A549 (cell line): ENCODE data around the gene IL17RC. TPM values are rescaled to one million over a fixed set of nuclear protein-coding genes. Genes with fewer than 3 reads are reported as not detected.

Source experiments
- ATAC-seq, 2 experiments: fragments of 200-7000 bp in 1 of 2; fragments of >200 bp in 1 of 2; cut with Nextera tagmentation in 1 of 2; cut with Tn5 transposase in 1 of 2; 3 replicates each; pipeline versions ENCODE4 v1.8.0 to v1.9.1; 2018 to 2020; ENCODE audit warnings: mild to moderate bottlenecking in 1 of 2, moderate library complexity in 1 of 2
- CTCF ChIA-PET: fragments of 300-600 bp; sonication (Branson Sonifier 250); formaldehyde crosslinking; extraction: SDS; loops from one replicate; lab custom pipeline; 2021; ENCODE audit warnings: antibody characterized with exemption, inconsistent platforms; lab: Yijun Ruan, JAX
- POLR2A ChIA-PET: fragments of 350-600 bp; formaldehyde crosslinking; extraction: SDS; loops from one replicate; lab custom pipeline; 2021; ENCODE audit warnings: antibody characterized with exemption, inconsistent platforms; lab: Yijun Ruan, JAX
- DNase-seq, 2 experiments: peaks; one replicate each; pipeline versions ENCODE4 v3.0.0 to v3.0.0-alpha.2; 2011 to 2016; ENCODE audit warnings: low read depth in 1 of 2, low spot score in 1 of 2
- FAIRE-seq: peaks from 2 replicates; lab custom pipeline; 2011; peaks lifted over from hg19 to GRCh38; lab: Jason Lieb, UNC
- H3K27ac ChIP-seq, 2 experiments: fragments of >200 bp; sonication (Bioruptor Twin); formaldehyde crosslinking; 3 replicates each; pipeline ENCODE4 v1.5.1; 2016 to 2017
- H3K4me1 ChIP-seq: fragments of >200 bp; sonication (Bioruptor Twin); formaldehyde crosslinking; 3 replicates; pipeline ENCODE4 v1.6.1; 2016
- H3K4me2 ChIP-seq: fragments of >200 bp; sonication (Bioruptor Twin); formaldehyde crosslinking; 3 replicates; pipeline ENCODE4 v1.6.1; 2016
- H3K4me3 ChIP-seq: fragments of >200 bp; sonication (Bioruptor Twin); formaldehyde crosslinking; 3 replicates; pipeline ENCODE4 v1.5.1; 2016
- H3K9me3 ChIP-seq: fragments of >200 bp; sonication (Bioruptor Twin); formaldehyde crosslinking; 3 replicates; pipeline ENCODE4 v1.6.1; 2016
- ATOH8 ChIP-seq: fragments of 250-450 bp; sonication (Bioruptor Pico); IDR thresholded peaks from 2 replicates; pipeline ENCODE4 v1.5.0; 2020; ENCODE audit warnings: low read depth, mild to moderate bottlenecking, moderate library complexity
- BCL3 ChIP-seq: fragments of >200 bp; sonication (Bioruptor Twin); formaldehyde crosslinking; IDR thresholded peaks from 3 replicates; pipeline ENCODE4 v1.6.1; 2016
- BHLHE40 ChIP-seq: IDR thresholded peaks from 2 replicates; pipeline ENCODE4 v1.6.1; 2012; ENCODE audit warnings: low read depth, low read length, inconsistent platforms
- CEBPB ChIP-seq, 2 experiments: fragments of >200 bp in 1 of 2; sonication (Bioruptor Twin) in 1 of 2; formaldehyde crosslinking in 1 of 2; IDR thresholded peaks; 2 replicates each; pipeline ENCODE4 v1.6.1; 2012 to 2016
- CHD4 ChIP-seq: fragments of 200-600 bp; sonication (generic); IDR thresholded peaks from 2 replicates; pipeline ENCODE4 v1.6.1; 2016; ENCODE audit warnings: antibody characterized with exemption, mild to moderate bottlenecking, borderline replicate concordance
- E2F6 ChIP-seq: IDR thresholded peaks from 2 replicates; pipeline ENCODE4 v1.6.1; 2012; ENCODE audit warnings: low read depth, borderline replicate concordance
- EP300 ChIP-seq, 2 experiments: fragments of >200 bp; sonication (Bioruptor Twin); formaldehyde crosslinking; IDR thresholded peaks; 2 replicates in 1 of 2; 3 replicates in 1 of 2; pipeline ENCODE4 v1.6.1; 2016 to 2017
- ESRRA ChIP-seq: fragments of 150-350 bp; IDR thresholded peaks from 2 replicates; pipeline ENCODE4 v1.6.1; 2014; ENCODE audit warnings: mild to moderate bottlenecking, low read length, borderline replicate concordance
- HDAC2 ChIP-seq: fragments of 200-600 bp; sonication (generic); IDR thresholded peaks from 2 replicates; pipeline ENCODE4 v1.6.1; 2016
- HMGXB4 ChIP-seq: fragments of 250-450 bp; sonication (Bioruptor Pico); IDR thresholded peaks from 2 replicates; pipeline ENCODE4 v1.5.0; 2021; ENCODE audit warnings: mild to moderate bottlenecking, moderate library complexity, borderline replicate concordance
- HOXB5 ChIP-seq: fragments of 250-450 bp; sonication (Bioruptor Pico); IDR thresholded peaks from 2 replicates; pipeline ENCODE4 v1.5.0; 2020; ENCODE audit warnings: mild to moderate bottlenecking, moderate library complexity
- JUN ChIP-seq, 2 experiments: fragments of >200 bp; sonication (Bioruptor Twin); formaldehyde crosslinking; IDR thresholded peaks; 2 replicates in 1 of 2; 3 replicates in 1 of 2; pipeline ENCODE4 v1.6.1; 2016 to 2017
- KDM1A ChIP-seq: fragments of 200-600 bp; sonication (generic); IDR thresholded peaks from 2 replicates; pipeline ENCODE4 v1.6.1; 2016; ENCODE audit warnings: low read depth, mild to moderate bottlenecking
- MAX ChIP-seq: IDR thresholded peaks from 2 replicates; pipeline ENCODE4 v1.6.1; 2012
- MAZ ChIP-seq: fragments of 150-350 bp; IDR thresholded peaks from 2 replicates; pipeline ENCODE4 v1.6.1; 2014; ENCODE audit warnings: antibody characterized with exemption, low read depth, low read length, borderline replicate concordance
- MYC ChIP-seq: IDR thresholded peaks from 2 replicates; pipeline ENCODE4 v1.6.1; 2012; ENCODE audit warnings: mild to moderate bottlenecking, inconsistent platforms, low read length, improper control_type of control experiment, borderline replicate concordance
- NPAS2 ChIP-seq: fragments of 250-450 bp; sonication (Bioruptor Pico); IDR thresholded peaks from 2 replicates; pipeline ENCODE4 v1.8.0; 2022; ENCODE audit warnings: mild to moderate bottlenecking, moderate library complexity, borderline replicate concordance
- PBX3 ChIP-seq: IDR thresholded peaks from 2 replicates; pipeline ENCODE4 v1.6.1; 2012
- PHF8 ChIP-seq: fragments of 200-600 bp; sonication (generic); IDR thresholded peaks from 2 replicates; pipeline ENCODE4 v1.6.1; 2016; ENCODE audit warnings: low read depth, mild to moderate bottlenecking, antibody characterized with exemption, moderate library complexity, borderline replicate concordance
- POLR2A ChIP-seq: IDR thresholded peaks from 2 replicates; pipeline ENCODE4 v1.6.1; 2012; ENCODE audit warnings: mild to moderate bottlenecking, low read length
- RAD21 ChIP-seq, 2 experiments: fragments of >200 bp in 1 of 2; sonication (Bioruptor Twin) in 1 of 2; formaldehyde crosslinking in 1 of 2; IDR thresholded peaks in 1 of 2; conservative IDR thresholded peaks in 1 of 2; 2 replicates in 1 of 2; 3 replicates in 1 of 2; pipeline ENCODE4 v1.6.1; 2012 to 2018; ENCODE audit warnings: inconsistent platforms in 1 of 2
- SMC3 ChIP-seq: fragments of >200 bp; sonication (Bioruptor Twin); formaldehyde crosslinking; IDR thresholded peaks from 3 replicates; pipeline ENCODE4 v1.6.1; 2018; ENCODE audit warnings: inconsistent platforms
- TFCP2L1 ChIP-seq: fragments of 250-450 bp; sonication (Bioruptor Pico); IDR thresholded peaks from 2 replicates; pipeline ENCODE4 v1.5.0; 2021; ENCODE audit warnings: mild to moderate bottlenecking
- TP53 ChIP-seq: fragments of 250-450 bp; sonication (Bioruptor Pico); IDR thresholded peaks from 2 replicates; pipeline ENCODE4 v1.5.0; 2021; ENCODE audit warnings: mild to moderate bottlenecking, moderate library complexity
- ZNF302 ChIP-seq: fragments of 250-450 bp; sonication (Bioruptor Pico); IDR thresholded peaks from 2 replicates; pipeline ENCODE4 v1.9.0; 2021; ENCODE audit warnings: inconsistent platforms, mild to moderate bottlenecking, moderate library complexity
- ZSCAN20 ChIP-seq: fragments of 250-450 bp; sonication (Bioruptor Pico); IDR thresholded peaks from 2 replicates; pipeline ENCODE4 v1.8.0; 2022; ENCODE audit warnings: mild to moderate bottlenecking, moderate library complexity
- WGBS: methylation state at CpG from one replicate; pipeline ENCODE4 v1.1.6; 2017; ENCODE audit errors: missing lambda C conversion rate; 5-methylcytosine and 5-hydroxymethylcytosine counted together
- polyA plus RNA-seq, 4 experiments: library from polyadenylated mRNA; depleted of rRNA in 3 of 4; stranded (reverse); fragments of >200 nt; fragmentation: RNase III in 1 of 4; extraction: RNeasy Plus Mini Kit Qiagen cat#74134 plus additional on column Dnase treatment in 1 of 4; gene quantifications; 2 replicates in 3 of 4; 3 replicates in 1 of 4; pipeline ENCODE4 v1.2.3, GENCODE V29; 2011 to 2017

The IL17RC gene
- polyA plus RNA-seq, 2 of the 4 experiments (the other 2 are of a cell fraction), result 7.7 to 9.4 TPM

GRCh38 chr3:9889405-9889804 lies 27.5 kb upstream of the IL17RC start:
- Histone ChIP-seq H3K4me1 (peaks cover 46% of the 10 kb centered on the region), H3K27ac (peak overlapping the region; percentile 94 to 98; a peak in 4 of 6 replicates), H3K4me3 (no peak overlapping the region), H3K4me2 (no peak overlapping the region), H3K9me3 (no peaks in the 10 kb centered on the region)
- no peak for ATAC-seq
- CTCF ChIA-PET, result interaction anchor here (1.0 to 3.6 kb wide), 5 partner anchors 12 to 57 kb away, joined by 3 to 20 read pairs (median 4); no protein-coding TSS in a partner anchor
- DNase-seq, result no peak
- POLR2A ChIA-PET, result interaction anchor here (0.5 to 1.4 kb wide), 2 partner anchors 10 to 32 kb away, joined by 3 to 21 read pairs; partner anchors contain the start of gene CIDEC
- 64% methylated on average over 5 of the region's 5 CpGs for WGBS
- no peak for FAIRE-seq
- TF ChIP-seq CEBPB (IDR thresholded peaks at IDR 0.05) (peak; percentile 71 to 86), HOXB5 (CRISPR knock-in tag) (no peak)
- TF ChIP-seq, all 56 proteins: peak for 1

GRCh38 chr3:9890249-9891071 lies 26.4 kb upstream of the IL17RC start, which contains the start of gene JAGN1:
Gene JAGN1, plus strand, starts transcription at chr3:9890610. Its CDS starts 113 bp downstream, at chr3:9890723.
- H3K4me2 ChIP-seq, result peak within 1 kb of the TSS; percentile 79
- POLR2A ChIA-PET, result interaction anchor here (0.6 to 2.3 kb wide), 8 partner anchors 9 to 926 kb away, joined by 3 to 21 read pairs (median 4); partner anchors contain the start of genes CIDEC, CRELD1 and RPUSD3
- no peaks in the 10 kb centered on the region for H3K9me3 ChIP-seq
- DNase-seq (peak; percentile 87 to 93), FAIRE-seq (no peak), ATAC-seq (peak; percentile 78 to 89)
- H3K4me1 ChIP-seq, result peaks cover 46% of the 10 kb centered on the region
- WGBS, result 1% methylated on average over 32 of the region's 62 CpGs
- H3K4me3 ChIP-seq, result peak within 1 kb of the TSS; percentile 81
- H3K27ac ChIP-seq, result peak within 1 kb of the TSS; percentile 94 to 98
- TF ChIP-seq JUN (IDR thresholded peaks at IDR 0.05), result peak in 1 of 2 experiments; percentile 96; a peak in 3 of 5 replicates
- TF ChIP-seq BHLHE40, result no peak
- TF ChIP-seq HMGXB4 (CRISPR knock-in tag), result peak; percentile 89; the same call in 1 of the 2 replicates
- no peak for TF ChIP-seq PBX3
- no peak for TF ChIP-seq ESRRA
- no peak for TF ChIP-seq EP300 (IDR thresholded peaks at IDR 0.05)
- TF ChIP-seq RAD21 (conservative IDR thresholded peaks at IDR 0.05 in 1 of 2, IDR thresholded peaks at IDR 0.05 in 1 of 2), result peak in 1 of 2 experiments; percentile 12; a peak in 1 of 5 replicates
- peak; percentile 85 for TF ChIP-seq POLR2A
- 0 out of 2 replicates have a peak, but pooled peaks have one; percentile 60 for TF ChIP-seq MYC
- TF ChIP-seq ZNF302 (CRISPR knock-in tag), result no peak
- TF ChIP-seq MAZ, result 0 out of 2 replicates have a peak, but pooled peaks have one; percentile 37
- TF ChIP-seq TP53 (CRISPR knock-in tag), result no peak
- peak; percentile 25; the same call in 1 of the 2 replicates for TF ChIP-seq HDAC2
- TF ChIP-seq KDM1A, result peak; percentile 57; the same call in 1 of the 2 replicates
- TF ChIP-seq NPAS2 (CRISPR knock-in tag), result no peak
- TF ChIP-seq SMC3, result no peak
- TF ChIP-seq HOXB5 (CRISPR knock-in tag), result no peak
- TF ChIP-seq CHD4, result peak; percentile 94
- peak; percentile 95 for TF ChIP-seq PHF8
- no peak for TF ChIP-seq ZSCAN20
- peak; percentile 55; the same call in 2 of the 3 replicates for TF ChIP-seq BCL3
- TF ChIP-seq TFCP2L1 (CRISPR knock-in tag), result 0 out of 2 replicates have a peak, but pooled peaks have one; percentile 77
- TF ChIP-seq MAX, result peak; percentile 87
- peak; percentile 47; the same call in 1 of the 2 replicates for TF ChIP-seq E2F6
- TF ChIP-seq ATOH8, result 0 out of 2 replicates have a peak, but pooled peaks have one; percentile 35
- CTCF ChIA-PET, result interaction anchor here (1.2 to 3.6 kb wide), 10 partner anchors 11 to 63 kb away, joined by 3 to 20 read pairs (median 5); partner anchors contain the start of genes IL17RC and IL17RE
